ENCODE data around the gene DPP6. TPM values are rescaled to one million over a fixed set of nuclear protein-coding genes. Genes with fewer than 3 reads are reported as not detected.

Gene DPP6
- total RNA-seq, 1 experiment from 2014 or later, result not detected

GRCh38 chr7:154753226-154753625, 701.0 kb downstream of the DPP6 start (continued):
- TF ChIP-seq ZNF532 (CRISPR knock-in tag; IDR thresholded peaks at IDR 0.05; ENCODE audit: borderline replicate concordance), result no peak
- no peak for TF ChIP-seq ELF4 (CRISPR knock-in tag; IDR thresholded peaks at IDR 0.05; ENCODE audit: low read depth)
- TF ChIP-seq, protein P1, sequence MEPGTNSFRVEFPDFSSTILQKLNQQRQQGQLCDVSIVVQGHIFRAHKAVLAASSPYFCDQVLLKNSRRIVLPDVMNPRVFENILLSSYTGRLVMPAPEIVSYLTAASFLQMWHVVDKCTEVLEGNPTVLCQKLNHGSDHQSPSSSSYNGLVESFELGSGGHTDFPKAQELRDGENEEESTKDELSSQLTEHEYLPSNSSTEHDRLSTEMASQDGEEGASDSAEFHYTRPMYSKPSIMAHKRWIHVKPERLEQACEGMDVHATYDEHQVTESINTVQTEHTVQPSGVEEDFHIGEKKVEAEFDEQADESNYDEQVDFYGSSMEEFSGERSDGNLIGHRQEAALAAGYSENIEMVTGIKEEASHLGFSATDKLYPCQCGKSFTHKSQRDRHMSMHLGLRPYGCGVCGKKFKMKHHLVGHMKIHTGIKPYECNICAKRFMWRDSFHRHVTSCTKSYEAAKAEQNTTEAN (CRISPR knock-in tag; IDR thresholded peaks at IDR 0.05), result no peak
- no peak for TF ChIP-seq NR3C1 (CRISPR knock-in tag; conservative IDR thresholded peaks at IDR 0.05; ENCODE audit: low read depth)
- no peak for TF ChIP-seq ZNF219 (CRISPR knock-in tag; IDR thresholded peaks at IDR 0.05; ENCODE audit: borderline replicate concordance)
- no peak for TF ChIP-seq NFYB (CRISPR knock-in tag; conservative IDR thresholded peaks at IDR 0.05; ENCODE audit: low read depth)
- no peak for TF ChIP-seq MLX (CRISPR knock-in tag; IDR thresholded peaks at IDR 0.05)
- TF ChIP-seq IRF2 (CRISPR knock-in tag; IDR thresholded peaks at IDR 0.05; ENCODE audit: borderline replicate concordance, low read depth), result no peak
- TF ChIP-seq MYBL2 (CRISPR knock-in tag; IDR thresholded peaks at IDR 0.05), result no peak
- TF ChIP-seq ZNF138 (CRISPR knock-in tag; conservative IDR thresholded peaks at IDR 0.05), result no peak
- TF ChIP-seq TP53 (CRISPR knock-in tag; IDR thresholded peaks at IDR 0.05), result no peak

GRCh38 chr7:154757756-154758155, 705.6 kb downstream of the DPP6 start:
- Mint-ChIP-seq H3K36me3 (peaks cover 72% of the 10 kb centered on the region), H3K4me3 (no peak overlapping the region), H3K27ac (no peak overlapping the region), H3K4me1 (no peaks in the 10 kb centered on the region), H3K9me3 (peaks cover 72% of the 10 kb centered on the region), H3K27me3 (ENCODE audit: low read depth) (peaks cover 7% of the 10 kb centered on the region)
- ChIA-PET POLR2A (no interaction called here), CTCF (no interaction called here)
- ATAC-seq (no peak), DNase-seq (ENCODE audit: low spot score) (no peak)
- TF ChIP-seq, protein P2, sequence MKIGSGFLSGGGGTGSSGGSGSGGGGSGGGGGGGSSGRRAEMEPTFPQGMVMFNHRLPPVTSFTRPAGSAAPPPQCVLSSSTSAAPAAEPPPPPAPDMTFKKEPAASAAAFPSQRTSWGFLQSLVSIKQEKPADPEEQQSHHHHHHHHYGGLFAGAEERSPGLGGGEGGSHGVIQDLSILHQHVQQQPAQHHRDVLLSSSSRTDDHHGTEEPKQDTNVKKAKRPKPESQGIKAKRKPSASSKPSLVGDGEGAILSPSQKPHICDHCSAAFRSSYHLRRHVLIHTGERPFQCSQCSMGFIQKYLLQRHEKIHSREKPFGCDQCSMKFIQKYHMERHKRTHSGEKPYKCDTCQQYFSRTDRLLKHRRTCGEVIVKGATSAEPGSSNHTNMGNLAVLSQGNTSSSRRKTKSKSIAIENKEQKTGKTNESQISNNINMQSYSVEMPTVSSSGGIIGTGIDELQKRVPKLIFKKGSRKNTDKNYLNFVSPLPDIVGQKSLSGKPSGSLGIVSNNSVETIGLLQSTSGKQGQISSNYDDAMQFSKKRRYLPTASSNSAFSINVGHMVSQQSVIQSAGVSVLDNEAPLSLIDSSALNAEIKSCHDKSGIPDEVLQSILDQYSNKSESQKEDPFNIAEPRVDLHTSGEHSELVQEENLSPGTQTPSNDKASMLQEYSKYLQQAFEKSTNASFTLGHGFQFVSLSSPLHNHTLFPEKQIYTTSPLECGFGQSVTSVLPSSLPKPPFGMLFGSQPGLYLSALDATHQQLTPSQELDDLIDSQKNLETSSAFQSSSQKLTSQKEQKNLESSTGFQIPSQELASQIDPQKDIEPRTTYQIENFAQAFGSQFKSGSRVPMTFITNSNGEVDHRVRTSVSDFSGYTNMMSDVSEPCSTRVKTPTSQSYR (CRISPR knock-in tag; IDR thresholded peaks at IDR 0.05), result no peak
- TF ChIP-seq TP53 (CRISPR knock-in tag; IDR thresholded peaks at IDR 0.05) (no peak), USF2 (CRISPR knock-in tag; IDR thresholded peaks at IDR 0.05) (no peak), OVOL2 (CRISPR knock-in tag; IDR thresholded peaks at IDR 0.05; ENCODE audit: borderline replicate concordance) (no peak), ZNF232 (CRISPR knock-in tag; IDR thresholded peaks at IDR 0.05) (no peak), ETV6 (CRISPR knock-in tag; IDR thresholded peaks at IDR 0.05) (no peak), ZBTB21 (CRISPR knock-in tag; IDR thresholded peaks at IDR 0.05; ENCODE audit: borderline replicate concordance) (no peak)
- TF ChIP-seq, protein P3, sequence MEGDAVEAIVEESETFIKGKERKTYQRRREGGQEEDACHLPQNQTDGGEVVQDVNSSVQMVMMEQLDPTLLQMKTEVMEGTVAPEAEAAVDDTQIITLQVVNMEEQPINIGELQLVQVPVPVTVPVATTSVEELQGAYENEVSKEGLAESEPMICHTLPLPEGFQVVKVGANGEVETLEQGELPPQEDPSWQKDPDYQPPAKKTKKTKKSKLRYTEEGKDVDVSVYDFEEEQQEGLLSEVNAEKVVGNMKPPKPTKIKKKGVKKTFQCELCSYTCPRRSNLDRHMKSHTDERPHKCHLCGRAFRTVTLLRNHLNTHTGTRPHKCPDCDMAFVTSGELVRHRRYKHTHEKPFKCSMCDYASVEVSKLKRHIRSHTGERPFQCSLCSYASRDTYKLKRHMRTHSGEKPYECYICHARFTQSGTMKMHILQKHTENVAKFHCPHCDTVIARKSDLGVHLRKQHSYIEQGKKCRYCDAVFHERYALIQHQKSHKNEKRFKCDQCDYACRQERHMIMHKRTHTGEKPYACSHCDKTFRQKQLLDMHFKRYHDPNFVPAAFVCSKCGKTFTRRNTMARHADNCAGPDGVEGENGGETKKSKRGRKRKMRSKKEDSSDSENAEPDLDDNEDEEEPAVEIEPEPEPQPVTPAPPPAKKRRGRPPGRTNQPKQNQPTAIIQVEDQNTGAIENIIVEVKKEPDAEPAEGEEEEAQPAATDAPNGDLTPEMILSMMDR (IDR thresholded peaks at IDR 0.05), result no peak
- TF ChIP-seq, protein P4, sequence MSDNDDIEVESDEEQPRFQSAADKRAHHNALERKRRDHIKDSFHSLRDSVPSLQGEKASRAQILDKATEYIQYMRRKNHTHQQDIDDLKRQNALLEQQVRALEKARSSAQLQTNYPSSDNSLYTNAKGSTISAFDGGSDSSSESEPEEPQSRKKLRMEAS (CRISPR knock-in tag; IDR thresholded peaks at IDR 0.05), result no peak
